Ammon's horn (tissue), 1 donor: ENCODE results near the gene MEGF9.
A peak's percentile ranks its signal among the peaks of the same experiment; 100 is the strongest.

Experiments
- DNase-seq: peaks from one replicate; pipeline ENCODE4 v3.0.0-alpha.2; 2016; ENCODE audit warnings: low spot score

The MEGF9 gene

DNA sequence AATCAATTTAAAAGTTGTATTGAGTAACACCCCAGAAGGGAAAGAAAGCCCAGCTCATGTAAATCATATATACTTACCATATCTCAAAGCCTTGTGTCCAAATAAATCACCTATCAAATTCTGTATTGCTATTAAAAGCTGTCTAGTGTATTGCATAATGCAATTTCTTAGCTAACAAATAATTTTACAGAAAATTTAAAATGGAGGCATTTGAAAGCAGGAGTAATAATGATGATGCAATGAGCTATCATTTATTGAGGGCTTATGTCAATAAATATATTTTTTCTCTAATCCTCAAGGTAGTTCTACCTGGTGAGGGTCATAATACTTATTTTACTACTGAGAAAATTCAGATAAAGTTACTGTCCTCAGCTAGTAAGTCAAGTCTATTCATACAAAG, 91.5 kb downstream of the MEGF9 start:
- no peak for DNase-seq

DNA sequence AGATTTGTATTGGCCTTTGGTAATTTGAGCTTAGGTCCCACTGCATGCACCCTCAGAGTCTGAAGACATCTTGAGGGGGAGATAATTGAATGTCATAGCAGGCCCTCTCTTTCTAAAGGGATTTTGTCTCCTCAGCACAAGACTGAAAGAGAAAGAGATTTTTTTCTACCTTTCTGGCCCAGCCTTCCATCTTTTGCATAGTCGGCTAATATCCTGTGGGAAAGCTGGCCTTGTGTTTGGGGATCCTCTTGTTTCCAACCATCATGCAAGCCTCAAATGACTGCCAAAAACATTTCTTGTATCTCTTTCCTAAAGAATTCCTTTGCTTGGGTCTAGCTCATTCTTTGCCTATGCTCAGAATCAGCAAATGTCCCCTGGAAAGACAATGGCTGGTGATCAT, 92.3 kb downstream of the MEGF9 start:
- DNase-seq = no peak

DNA sequence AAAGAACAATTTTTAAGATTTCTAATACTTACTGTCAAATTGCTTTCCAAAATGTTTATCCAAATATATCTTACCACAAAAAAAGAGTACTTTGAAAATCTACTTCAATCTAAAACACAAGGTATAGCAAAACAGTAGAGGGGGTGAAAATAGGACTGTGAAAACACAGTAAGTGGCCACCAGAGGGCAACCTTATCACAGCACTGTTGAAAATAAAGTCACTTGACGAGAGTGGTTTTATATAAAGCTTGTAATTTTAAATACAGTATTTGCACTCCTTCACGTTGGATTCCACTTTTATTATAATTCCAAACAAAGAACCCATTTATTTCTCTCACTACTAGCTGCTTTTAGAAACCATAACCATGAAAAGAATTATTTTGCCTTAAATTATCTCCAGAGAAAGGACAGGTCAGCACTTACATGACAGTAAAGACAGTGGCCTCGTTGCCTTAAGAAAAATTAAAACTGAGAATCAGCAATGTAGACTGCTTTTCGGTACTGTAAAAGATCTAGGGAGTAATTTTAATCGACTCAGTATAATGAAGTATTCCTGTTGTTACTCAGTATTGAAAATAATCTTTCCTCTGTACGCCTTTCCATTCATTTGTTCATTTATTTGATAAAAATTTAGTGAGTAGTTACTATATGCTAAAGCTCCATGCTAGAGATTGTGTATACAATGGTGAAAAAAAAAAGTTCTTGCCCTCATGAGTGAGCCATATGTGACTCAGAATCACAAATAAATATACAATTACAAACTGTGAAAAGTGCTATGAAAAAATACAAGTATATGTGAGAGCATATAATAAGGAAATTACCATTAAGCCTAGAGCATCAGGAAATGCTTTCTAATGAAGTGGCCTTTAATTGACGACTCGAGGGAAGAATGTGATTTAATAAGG, 94.3 kb downstream of the MEGF9 start:
- peak; percentile 84 for DNase-seq

DNA sequence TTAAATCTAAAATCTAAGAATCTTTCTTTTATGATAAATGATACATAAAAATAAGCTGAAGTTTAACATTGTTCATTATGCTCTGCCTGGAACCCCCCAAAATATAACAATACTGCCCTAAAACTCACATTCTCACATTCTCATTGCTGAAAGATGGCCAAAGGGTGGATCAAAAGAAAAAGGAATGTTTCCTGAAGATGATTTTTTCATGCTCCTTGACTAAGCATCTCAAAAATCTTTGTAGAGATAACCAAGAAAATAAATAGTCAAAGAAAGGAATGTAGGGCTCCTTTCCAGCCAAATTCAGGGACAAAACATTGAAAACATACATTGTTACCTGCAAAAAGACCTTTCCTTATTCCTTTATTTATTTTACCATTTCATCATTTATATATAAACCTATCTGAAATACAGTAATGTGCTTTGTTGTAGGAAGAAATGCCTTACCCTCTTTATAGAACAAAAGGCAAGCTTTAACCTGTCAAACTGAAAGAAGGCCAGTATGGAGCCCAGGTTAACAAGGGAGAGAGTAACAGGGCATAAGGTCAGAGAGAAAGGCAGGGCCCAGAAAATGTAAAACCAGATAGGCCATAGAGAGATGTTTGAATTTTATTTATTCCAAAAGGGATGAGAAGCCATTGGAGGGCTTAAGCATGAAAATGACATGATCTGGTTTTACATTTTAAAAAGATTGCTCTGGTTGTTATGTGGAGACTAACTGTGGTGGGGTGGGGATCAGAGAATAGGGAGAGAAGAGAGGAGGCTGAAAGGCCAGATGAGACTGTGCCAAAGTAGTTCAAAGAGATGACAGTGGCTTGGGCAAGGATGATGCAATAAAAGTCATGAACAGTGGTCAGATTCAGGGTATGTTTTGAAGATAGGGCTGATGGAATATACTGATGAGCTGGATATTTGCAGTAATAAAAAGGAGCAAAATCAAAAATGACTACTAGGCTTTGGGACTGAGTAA, 97.0 kb downstream of the MEGF9 start:
- DNase-seq = no peak

DNA sequence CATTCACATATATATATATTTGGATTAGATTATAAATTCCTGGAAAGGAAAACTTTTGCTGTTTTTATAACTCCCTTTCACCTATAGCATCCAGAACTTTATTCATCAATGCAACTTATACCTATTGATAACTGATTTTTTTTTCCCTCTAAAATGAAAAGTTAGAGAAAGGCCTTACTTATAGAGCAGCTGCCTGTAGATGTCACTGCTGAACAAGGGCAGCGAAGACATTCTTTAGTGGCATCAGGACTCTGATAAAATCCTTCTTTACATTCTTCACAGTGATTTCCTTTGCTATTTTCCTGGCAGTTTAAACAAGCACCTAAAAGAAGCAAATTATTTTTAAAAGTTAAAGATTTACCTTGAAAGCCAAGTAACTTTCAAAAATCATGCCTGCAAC, 102.1 kb downstream of the MEGF9 start:
- DNase-seq = peak; percentile 51

DNA sequence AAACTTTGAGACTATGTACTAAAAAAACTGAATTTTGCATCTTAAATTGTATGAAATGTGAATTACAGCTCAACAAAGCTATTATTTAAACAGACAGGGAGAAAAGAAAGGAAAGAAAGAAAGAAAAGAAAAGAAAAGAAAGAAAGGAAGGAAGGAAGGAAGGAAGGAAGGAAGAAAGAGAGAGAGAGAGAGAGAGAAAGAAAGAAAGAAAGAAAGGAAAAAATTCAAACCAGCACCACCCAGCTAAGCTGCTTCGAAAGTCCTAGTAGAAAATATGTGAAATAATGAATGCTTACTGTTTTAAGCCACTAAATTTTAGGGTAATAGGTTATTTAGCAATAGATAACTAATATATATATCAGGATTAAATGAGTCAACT, 102.6 kb downstream of the MEGF9 start:
- DNase-seq = no peak

DNA sequence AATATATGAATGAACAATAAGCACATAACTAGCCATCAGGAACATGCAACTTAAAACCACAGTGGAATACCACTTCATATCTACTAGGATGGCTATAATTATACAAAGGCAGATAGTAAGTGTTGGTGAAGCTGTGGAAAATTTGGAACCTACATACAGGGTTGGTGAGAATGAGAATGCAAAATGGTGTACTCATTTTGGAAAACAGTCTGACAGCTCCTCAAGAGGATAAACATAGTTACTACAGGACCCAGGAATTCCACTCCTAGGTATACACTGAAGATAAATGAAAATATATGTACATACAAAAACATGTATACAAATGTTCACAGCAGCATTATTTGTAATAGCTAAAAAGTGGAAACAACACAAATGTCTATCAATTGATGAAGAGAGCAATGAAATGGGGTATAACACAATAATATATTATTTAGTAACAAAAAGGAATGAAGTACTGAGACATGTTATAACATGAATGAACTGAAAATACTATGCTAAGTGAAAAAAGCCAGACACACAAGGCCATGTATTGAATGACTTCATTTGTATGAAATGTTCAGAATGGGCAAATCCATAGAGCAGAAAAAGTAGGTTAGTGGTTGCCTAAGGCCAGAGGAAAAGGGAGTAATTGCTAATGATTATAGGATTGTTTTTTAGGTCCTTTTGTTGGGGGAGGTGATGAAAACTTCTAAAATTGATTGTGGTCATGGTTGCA, 103.1 kb downstream of the MEGF9 start:
- no peak for DNase-seq

DNA sequence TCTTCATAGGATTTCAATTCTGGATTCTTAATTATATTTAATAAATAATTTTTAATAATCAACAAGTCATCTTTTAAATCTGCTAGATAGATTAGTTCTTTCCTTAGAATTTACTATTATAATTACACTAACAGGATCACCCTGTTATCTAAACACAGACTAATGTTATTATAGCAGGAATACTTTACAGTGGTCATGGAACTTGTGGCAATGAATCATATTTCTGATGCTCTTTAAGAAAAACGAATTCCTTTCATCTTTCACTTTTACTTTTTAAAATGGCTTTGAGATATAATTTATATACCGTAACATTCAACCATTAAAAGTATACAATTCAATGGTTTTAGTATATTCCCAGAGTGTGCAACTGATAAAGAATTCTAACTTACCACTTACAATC, 104.6 kb downstream of the MEGF9 start:
- no peak for DNase-seq

DNA sequence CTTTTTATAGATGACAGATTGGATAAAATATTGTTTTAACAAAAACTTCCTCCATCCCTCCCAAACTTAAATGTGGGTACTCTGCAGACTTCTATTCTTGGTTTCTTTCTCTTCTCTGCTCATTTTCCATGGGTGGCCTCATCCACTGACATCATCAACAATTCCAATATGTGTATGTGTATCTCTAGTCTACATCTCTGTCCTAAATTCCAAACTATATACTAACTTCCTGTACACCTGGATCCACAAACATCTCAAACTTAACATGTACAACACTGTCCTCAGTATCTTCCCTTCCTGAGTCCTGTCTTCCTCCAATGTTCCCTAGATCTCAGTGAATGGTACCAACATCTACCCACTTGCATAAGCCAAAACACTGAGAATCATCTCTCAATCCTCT, 105.8 kb downstream of the MEGF9 start:
- no peak for DNase-seq

DNA sequence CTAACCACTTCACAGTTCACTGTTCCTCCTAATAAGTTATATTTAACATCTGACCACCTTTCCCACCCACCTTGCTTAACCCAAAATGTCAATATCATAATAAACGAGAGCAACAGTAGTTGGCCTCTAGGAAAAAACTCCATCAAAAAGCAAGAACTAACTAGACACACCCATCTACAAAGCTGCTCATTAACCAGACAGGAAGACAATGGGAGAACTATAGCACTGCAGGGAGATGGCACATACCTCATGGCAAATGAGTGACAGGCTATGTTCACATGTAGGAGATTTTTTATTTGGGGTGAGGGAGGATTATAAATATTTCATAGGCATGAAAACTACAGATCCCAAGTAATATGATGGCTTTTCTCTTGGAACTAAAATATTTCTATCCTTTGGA, 110.7 kb downstream of the MEGF9 start:
- DNase-seq = no peak

DNA sequence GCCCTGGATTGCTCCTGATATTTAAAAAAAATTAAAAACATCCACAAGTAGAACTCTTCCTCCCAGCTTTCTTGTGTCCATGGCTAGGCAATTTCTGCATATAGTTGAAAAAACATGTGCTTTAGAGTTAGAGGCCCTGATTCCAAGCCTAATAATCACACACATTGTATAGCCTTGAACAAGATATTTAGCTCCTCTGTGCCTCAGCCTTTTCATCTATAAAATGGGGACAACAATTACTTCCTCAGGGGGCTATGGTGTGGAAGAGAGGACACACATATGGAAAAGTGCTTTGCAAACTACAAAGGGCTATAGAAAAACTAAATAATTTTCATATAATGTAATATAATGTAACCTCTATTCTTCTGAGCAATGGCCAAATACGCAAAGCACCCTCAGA, 111.3 kb downstream of the MEGF9 start:
- no peak for DNase-seq

DNA sequence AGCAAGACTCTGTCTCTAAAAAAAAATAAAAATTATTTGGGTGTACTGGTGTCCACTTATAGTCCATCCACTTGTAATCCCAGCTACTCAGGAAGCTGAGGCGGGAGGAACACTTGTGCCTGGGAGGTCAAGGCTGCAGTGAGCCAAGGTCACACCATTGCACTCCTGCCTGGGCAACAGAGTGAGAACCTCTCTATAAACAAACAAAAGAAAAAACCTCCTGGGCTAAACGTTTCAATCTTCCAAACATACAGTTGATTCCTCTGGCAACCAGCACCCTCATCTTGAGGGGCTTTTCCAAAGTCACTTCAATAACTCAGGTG, 120.4 kb downstream of the MEGF9 start:
- DNase-seq = no peak

DNA sequence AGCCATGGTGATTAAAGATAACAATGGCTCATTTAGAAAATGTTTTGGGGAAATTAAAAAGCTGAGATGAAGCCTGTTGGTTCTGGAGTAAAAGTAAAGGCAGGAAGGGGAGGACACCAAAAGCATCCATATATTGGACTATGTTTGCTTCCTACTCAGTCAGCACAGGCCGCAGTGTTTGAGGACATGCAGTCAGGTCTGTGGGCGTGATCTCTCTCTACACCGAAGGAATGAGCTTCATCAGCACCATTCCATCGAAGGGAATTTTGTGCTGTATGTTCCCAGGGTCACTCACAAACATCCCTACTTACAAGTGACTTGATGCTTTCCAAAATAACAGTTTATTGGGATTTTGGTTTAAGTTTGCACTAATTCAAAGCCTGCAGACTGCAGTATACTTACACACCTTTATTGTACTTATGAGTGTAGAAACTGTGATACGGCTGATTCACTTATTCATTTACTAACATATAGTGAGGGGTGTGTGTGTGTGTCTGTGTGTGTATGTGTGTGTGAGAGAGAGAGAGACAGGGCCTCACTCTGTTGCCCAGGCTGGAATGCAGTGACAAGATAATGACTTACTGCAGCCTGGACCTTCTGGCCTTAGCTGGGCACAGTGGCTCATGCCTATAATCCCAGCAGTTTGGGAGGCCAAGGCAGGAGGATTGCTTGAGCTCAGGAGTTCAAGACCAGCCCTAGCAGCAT, 120.9 kb downstream of the MEGF9 start:
- DNase-seq = no peak

DNA sequence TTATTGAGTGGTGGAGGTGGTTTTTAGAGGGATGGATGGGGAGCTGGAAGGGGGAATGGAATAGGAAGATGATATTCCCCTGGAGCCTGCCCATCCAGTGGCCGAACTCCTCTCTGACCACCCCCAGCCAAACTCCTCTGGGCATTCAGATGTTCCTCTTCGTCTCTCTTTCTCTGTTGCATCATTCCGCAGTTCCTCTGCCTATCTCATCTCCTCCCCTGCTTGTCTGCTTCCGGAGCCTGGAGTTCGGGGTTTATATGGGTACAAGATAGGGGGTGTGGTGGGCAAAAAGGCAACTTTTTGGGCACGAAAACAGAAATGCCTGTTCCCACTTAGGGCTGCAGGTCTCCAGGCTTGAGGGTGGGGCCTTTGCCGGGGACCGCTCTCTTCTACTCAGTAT, 122.1 kb downstream of the MEGF9 start:
- no peak for DNase-seq

DNA sequence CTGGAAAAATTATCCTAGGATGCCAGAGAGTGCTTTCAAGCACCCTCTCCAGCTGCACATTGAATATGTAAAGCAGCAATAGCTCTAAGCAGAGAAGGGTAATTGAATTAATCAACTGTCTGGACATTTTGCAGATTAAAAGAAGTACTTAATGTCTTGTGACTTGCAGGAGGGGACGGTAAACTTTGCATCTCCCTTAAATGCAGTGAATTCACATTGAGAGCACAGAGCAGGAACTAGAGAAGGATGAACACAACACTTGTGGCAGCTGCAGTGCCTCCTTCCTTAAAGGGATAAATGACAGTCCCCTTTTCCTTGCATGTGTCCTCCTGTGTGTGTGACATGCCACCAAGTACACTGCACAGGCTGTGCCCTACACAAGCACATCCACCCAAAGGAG, 126.9 kb downstream of the MEGF9 start:
- DNase-seq = no peak

DNA sequence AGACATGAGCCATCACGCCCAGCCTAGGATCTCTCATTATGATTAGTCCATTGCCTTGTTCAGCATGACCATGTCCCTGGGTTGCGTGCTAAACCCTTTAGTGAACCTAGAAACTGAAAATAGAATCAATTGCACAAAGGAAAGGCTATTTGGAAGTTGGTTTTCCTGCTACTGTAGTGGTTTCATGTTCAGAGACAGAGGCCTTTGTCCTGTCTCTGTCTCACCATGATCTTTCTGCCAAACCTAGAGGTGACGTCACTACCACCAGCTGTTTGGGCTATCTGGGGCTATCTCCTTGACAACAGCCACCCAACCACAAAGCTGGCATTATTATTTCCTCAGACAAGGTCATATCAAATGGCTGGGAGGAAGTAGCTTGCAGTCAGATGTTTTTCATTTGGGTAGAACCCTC, 130.3 kb downstream of the MEGF9 start:
- DNase-seq = peak; percentile 97

DNA sequence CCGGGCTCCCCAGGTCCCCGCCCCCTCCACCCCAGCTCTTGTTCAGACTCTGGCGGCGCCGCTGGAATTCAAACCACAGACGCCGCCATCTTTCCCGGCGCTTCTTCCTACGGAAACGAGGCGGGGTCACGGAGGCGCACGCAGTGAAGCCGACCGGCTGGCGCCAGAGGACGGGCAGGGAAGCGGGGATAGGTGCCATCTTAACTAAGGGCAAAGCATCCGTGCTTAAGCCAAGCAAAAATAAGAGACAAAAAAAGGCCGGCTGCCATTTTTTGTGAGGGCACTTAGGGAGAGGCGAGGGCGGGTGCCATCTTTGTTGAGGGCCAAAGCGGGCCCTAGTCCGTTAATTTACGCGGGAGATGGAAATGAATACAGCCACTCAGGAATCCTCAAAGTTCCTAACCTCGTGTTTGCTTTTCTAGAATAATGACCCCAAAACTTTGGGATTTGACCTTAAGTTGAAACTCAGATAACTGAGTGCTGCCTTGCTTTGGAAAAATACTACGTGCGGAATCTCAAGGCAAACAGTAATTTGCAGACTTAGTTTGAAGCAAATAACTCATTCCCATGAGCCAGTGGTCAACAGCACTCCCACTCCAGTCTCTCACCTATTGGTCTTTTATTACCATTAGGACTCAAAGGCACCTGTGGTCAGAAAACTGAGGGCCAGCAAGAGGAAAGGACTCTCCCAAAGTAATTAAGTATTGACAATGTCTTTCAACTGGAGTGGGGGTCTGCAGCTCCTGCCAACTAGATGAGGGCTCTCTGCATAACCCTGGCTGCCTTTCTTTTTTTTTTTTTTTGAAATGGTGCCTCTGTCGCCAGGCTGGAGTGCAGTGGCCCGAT, 134.0 kb downstream of the MEGF9 start, which contains the start of gene CDK5RAP2:
TSS of gene CDK5RAP2 (minus strand) at position 117 of the 846 bp plus-strand sequence. CDS start 189 bp downstream, outside the sequence.
- DNase-seq = peak; percentile 98

DNA sequence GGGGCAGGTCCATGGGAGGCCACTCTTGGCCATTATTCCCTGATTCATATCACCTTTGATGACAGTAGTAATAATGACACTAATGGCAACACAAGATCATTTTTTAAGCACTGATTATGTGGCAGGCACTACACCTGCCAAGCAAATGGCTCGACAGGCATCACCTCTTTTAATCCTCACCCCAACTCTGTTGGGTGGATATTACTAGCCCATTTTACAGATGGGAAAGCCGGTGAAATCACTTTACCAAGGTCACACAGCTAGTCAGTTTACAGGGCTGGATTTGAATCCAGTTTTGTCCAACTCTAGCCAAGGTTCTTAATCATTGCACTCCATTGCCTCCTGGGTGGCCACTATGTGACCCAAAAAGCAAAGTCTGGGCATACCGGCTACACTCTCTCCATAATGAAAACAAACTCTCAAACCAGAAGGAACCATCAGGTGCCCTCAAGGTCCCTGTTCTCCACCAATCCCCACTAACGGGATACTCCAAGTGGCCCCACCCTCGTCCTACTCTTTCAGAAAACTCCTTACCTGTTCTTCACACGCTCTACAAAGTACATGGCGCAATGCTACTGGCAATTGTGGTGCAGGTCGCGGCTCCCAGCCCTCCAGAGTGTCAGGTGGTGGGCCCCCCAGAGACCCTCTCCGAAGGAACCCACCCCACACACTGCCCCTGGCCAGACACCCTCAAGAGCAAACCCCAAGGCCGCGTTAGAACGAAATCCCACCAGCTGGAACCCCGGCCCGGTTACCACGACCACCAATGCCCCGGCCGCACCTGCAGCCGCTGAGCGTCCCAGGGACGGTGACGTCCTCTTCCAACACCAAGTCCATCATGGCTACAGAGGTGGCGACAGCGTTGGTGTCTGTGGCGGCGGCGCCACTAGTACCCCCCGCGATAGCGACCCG, 134.9 kb downstream of the MEGF9 start:
- DNase-seq = no peak

DNA sequence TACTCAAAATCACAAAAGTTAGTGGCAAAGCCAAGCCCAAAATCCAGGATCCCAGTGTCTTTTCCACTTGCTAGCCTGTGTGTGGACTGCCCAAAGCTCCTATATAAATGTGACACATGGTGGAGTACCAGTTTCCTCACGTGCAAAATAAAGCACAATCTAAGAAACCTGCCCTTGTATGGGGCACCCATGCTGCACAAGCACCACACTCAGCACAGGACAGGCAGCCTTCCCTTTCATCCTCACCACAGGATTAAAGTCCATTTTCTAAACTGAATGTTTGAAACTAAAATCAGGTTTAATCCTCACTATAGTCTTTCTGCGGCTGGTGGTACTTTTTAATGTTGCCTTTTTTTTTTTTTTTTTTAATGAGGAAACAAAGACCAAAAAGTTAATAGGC, 139.8 kb downstream of the MEGF9 start:
- DNase-seq = no peak

DNA sequence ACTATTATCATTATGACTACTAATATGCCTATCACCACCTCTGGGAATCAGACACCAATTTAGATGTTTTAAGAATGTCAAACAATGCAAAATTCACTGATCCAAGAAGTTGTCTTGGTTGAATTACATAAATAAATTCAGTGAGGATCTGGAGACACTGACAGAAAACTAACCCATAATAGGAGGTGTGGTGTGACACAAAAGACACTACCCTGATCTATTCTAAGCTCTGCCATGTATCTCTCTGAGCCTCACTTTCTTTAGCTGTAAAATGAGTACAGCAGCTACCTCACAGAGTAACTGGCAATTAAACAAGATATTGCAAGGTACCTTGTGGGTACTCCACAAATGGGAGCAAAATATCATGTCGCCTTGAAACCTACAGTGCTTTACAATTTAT, 141.8 kb downstream of the MEGF9 start:
- DNase-seq = no peak
